Activated naive CD4-positive, alpha-beta T cell treated with Interleukin-2 at 50 U/mL for 16 hours (primary cell): ENCODE measurements around the gene EPM2A.

ENCODE experiments used
- DNase-seq: peaks from one replicate; pipeline ENCODE4 v3.0.0-alpha.2; 2020

The EPM2A gene

GRCh38 chr6:145588981-145589380, 146.3 kb downstream of the EPM2A start:
- no peak for DNase-seq

GRCh38 chr6:145587334-145587733, 148.0 kb downstream of the EPM2A start:
- DNase-seq, result no peak

- no peak for DNase-seq
Observed at GRCh38 chr6:145583753-145584152, 151.6 kb downstream of the EPM2A start.
